ENCODE results near the gene KSR1.
"Not testable (repeated sequence)": the region's sequence is repeated elsewhere in the genome, so short reads cannot be mapped to it uniquely, and the experiment has no call there.

The KSR1 gene

GRCh38 chr17:27494192-27495091, 38.2 kb downstream of the KSR1 start:
- no peak for DNase-seq (ENCODE audit: low spot score)

- DNase-seq (ENCODE audit: low spot score) = no peak
Observed at GRCh38 chr17:27495460-27495859, 39.2 kb downstream of the KSR1 start.

GRCh38 chr17:27496005-27496404, 39.8 kb downstream of the KSR1 start:
- no peak for DNase-seq (ENCODE audit: low spot score)

- DNase-seq (ENCODE audit: low spot score) = no peak
Observed at GRCh38 chr17:27496437-27496943, 40.2 kb downstream of the KSR1 start.

- DNase-seq (ENCODE audit: low spot score) = no peak
Observed at GRCh38 chr17:27496971-27497370, 40.7 kb downstream of the KSR1 start.

GRCh38 chr17:27497696-27498095, 41.4 kb downstream of the KSR1 start:
- DNase-seq (ENCODE audit: low spot score) = no peak

- no peak for DNase-seq (ENCODE audit: low spot score)
Observed at GRCh38 chr17:27498615-27499309, 42.5 kb downstream of the KSR1 start.

GRCh38 chr17:27499451-27500265, 43.4 kb downstream of the KSR1 start:
- DNase-seq (ENCODE audit: low spot score) = no peak

- not testable (repeated sequence) for DNase-seq (ENCODE audit: low spot score)
Observed at GRCh38 chr17:27501338-27501737, 45.1 kb downstream of the KSR1 start.

- DNase-seq (ENCODE audit: low spot score) = no peak
Observed at GRCh38 chr17:27502526-27503324, 46.5 kb downstream of the KSR1 start.

- no peak for DNase-seq (ENCODE audit: low spot score)
Observed at GRCh38 chr17:27503611-27504010, 47.4 kb downstream of the KSR1 start.

GRCh38 chr17:27504188-27504995, 48.1 kb downstream of the KSR1 start:
- DNase-seq (ENCODE audit: low spot score) = no peak

- DNase-seq (ENCODE audit: low spot score) = no peak
Observed at GRCh38 chr17:27506348-27507218, 50.3 kb downstream of the KSR1 start.

GRCh38 chr17:27511168-27511883, 55.1 kb downstream of the KSR1 start:
- DNase-seq (ENCODE audit: low spot score) = no peak

- no peak for DNase-seq (ENCODE audit: low spot score)
Observed at GRCh38 chr17:27512031-27512430, 55.8 kb downstream of the KSR1 start.

- no peak for DNase-seq (ENCODE audit: low spot score)
Observed at GRCh38 chr17:27512511-27513346, 56.5 kb downstream of the KSR1 start.

- no peak for DNase-seq (ENCODE audit: low spot score)
Observed at GRCh38 chr17:27513849-27514248, 57.6 kb downstream of the KSR1 start.

Measured in CD4-positive, alpha-beta T cell treated with Interleukin-6 at 100 ng/mL for 8 hours (primary cell).